H9 (cell line): ENCODE measurements around the gene GDAP1L1. TPM values are rescaled to one million over a fixed set of nuclear protein-coding genes. Genes with fewer than 3 reads are reported as not detected.

ENCODE experiments used
- DNase-seq: peaks from one replicate; pipeline ENCODE4 v3.0.0-alpha.2; 2017
- H2AFZ ChIP-seq: one replicate; pipeline ENCODE4 v1.6.1; 2013; ENCODE audit warnings: mild to moderate bottlenecking, low read length, control low read depth, moderate library complexity
- H2AK5ac ChIP-seq: 2 replicates; pipeline ENCODE4 v1.6.1; 2013; ENCODE audit warnings: low read length, control low read depth, mixed read lengths; ENCODE audit not compliant: insufficient read length
- H2BK120ac ChIP-seq: one replicate; pipeline ENCODE4 v1.6.1; 2013; ENCODE audit warnings: low read depth, mild to moderate bottlenecking, low read length, control low read depth, inconsistent platforms; ENCODE audit not compliant: poor library complexity, severe bottlenecking
- H2BK12ac ChIP-seq: 2 replicates; pipeline ENCODE4 v1.6.1; 2013; ENCODE audit warnings: low read length, control low read depth, mixed read lengths, low read depth; ENCODE audit not compliant: insufficient read length
- H2BK15ac ChIP-seq: 2 replicates; pipeline ENCODE4 v1.6.1; 2013; ENCODE audit warnings: low read depth, low read length, control low read depth
- H2BK20ac ChIP-seq: one replicate; pipeline ENCODE4 v1.6.1; 2013; ENCODE audit warnings: low read depth, mild to moderate bottlenecking, low read length, control low read depth, inconsistent platforms; ENCODE audit not compliant: poor library complexity, severe bottlenecking
- H2BK5ac ChIP-seq: 2 replicates; pipeline ENCODE4 v1.6.1; 2013; ENCODE audit warnings: low read length, control low read depth, mixed read lengths; ENCODE audit not compliant: insufficient read length
- H3K14ac ChIP-seq: 2 replicates; pipeline ENCODE4 v1.6.1; 2013; ENCODE audit warnings: low read length, control low read depth; ENCODE audit not compliant: insufficient read depth
- H3K18ac ChIP-seq: 2 replicates; pipeline ENCODE4 v1.6.1; 2013; ENCODE audit warnings: low read depth, mild to moderate bottlenecking, mixed read lengths, low read length, control low read depth; ENCODE audit not compliant: insufficient read length
- H3K23ac ChIP-seq: 2 replicates; pipeline ENCODE4 v1.6.1; 2013; ENCODE audit warnings: low read length, control low read depth, mixed read lengths, low read depth; ENCODE audit not compliant: insufficient read length
- H3K23me2 ChIP-seq: 2 replicates; pipeline ENCODE4 v1.6.1; 2013; ENCODE audit warnings: low read depth, mild to moderate bottlenecking, mixed read lengths, low read length, control low read depth; ENCODE audit not compliant: insufficient read length, poor library complexity, severe bottlenecking
- H3K27ac ChIP-seq: 2 replicates; pipeline ENCODE4 v1.5.1; 2013; ENCODE audit warnings: low read length, control low read depth, mixed read lengths, low read depth; ENCODE audit not compliant: insufficient read length
- H3K27me3 ChIP-seq: 2 replicates; pipeline ENCODE4 v1.6.1; 2013; ENCODE audit warnings: low read length, control low read depth, inconsistent platforms; ENCODE audit not compliant: insufficient read depth
- H3K4ac ChIP-seq: 2 replicates; pipeline ENCODE4 v1.6.1; 2013; ENCODE audit warnings: low read depth, mild to moderate bottlenecking, control low read depth, inconsistent platforms, low read length, moderate library complexity
- H3K4me1 ChIP-seq: 2 replicates; pipeline ENCODE4 v1.6.1; 2013; ENCODE audit warnings: low read length, control low read depth, inconsistent platforms; ENCODE audit not compliant: insufficient read depth
- H3K4me2 ChIP-seq: 2 replicates; pipeline ENCODE4 v1.6.1; 2013; ENCODE audit warnings: low read length, control low read depth, mixed read lengths; ENCODE audit not compliant: insufficient read length, insufficient read depth
- H3K56ac ChIP-seq: 2 replicates; pipeline ENCODE4 v1.6.1; 2013; ENCODE audit warnings: low read depth, mild to moderate bottlenecking, mixed read lengths, low read length, control low read depth; ENCODE audit not compliant: insufficient read length
- H3K79me1 ChIP-seq: 2 replicates; pipeline ENCODE4 v1.6.1; 2013; ENCODE audit warnings: low read depth, mild to moderate bottlenecking, moderate library complexity, low read length, control low read depth, inconsistent platforms; ENCODE audit not compliant: insufficient read depth, poor library complexity, severe bottlenecking
- H3K79me2 ChIP-seq: 2 replicates; pipeline ENCODE4 v1.6.1; 2013; ENCODE audit warnings: low read length, control low read depth, inconsistent platforms; ENCODE audit not compliant: insufficient read depth
- H3K9ac ChIP-seq: 2 replicates; pipeline ENCODE4 v1.6.1; 2013; ENCODE audit warnings: low read length, control low read depth, mixed read lengths; ENCODE audit not compliant: insufficient read length; ENCODE audit errors: extremely low read depth
- H3K9me3 ChIP-seq: one replicate; pipeline ENCODE4 v1.6.1; 2013; ENCODE audit warnings: low read depth, low read length, inconsistent platforms; ENCODE audit not compliant: control insufficient read depth
- H3T11ph ChIP-seq: one replicate; pipeline ENCODE4 v1.6.1; 2013; ENCODE audit warnings: mild to moderate bottlenecking, low read length, control low read depth, inconsistent platforms
- H4K20me1 ChIP-seq: one replicate; pipeline ENCODE4 v1.6.1; 2013; ENCODE audit not compliant: control insufficient read depth, insufficient read length, insufficient read depth
- H4K5ac ChIP-seq: 2 replicates; pipeline ENCODE4 v1.6.1; 2013; ENCODE audit warnings: low read depth, mild to moderate bottlenecking, mixed read lengths, low read length, control low read depth; ENCODE audit not compliant: insufficient read length
- H4K8ac ChIP-seq: replicated peaks from 2 replicates; pipeline ENCODE4 v1.6.1; 2013; ENCODE audit warnings: low read length, control low read depth, mixed read lengths, low read depth; ENCODE audit not compliant: insufficient read length
- H4K91ac ChIP-seq: 2 replicates; pipeline ENCODE4 v1.6.1; 2013; ENCODE audit warnings: low read depth, mild to moderate bottlenecking, moderate library complexity, mixed read lengths, low read length, control low read depth; ENCODE audit not compliant: insufficient read length
- H3K27ac Mint-ChIP-seq, 3 experiments: 2 replicates in 2 of 3; 3 replicates in 1 of 3; pipeline ENCODE4 v1.8.0; 2020 to 2021; ENCODE audit warnings: mixed read lengths in 3 of 3, mild to moderate bottlenecking in 1 of 3, moderate library complexity in 1 of 3
- H3K27me3 Mint-ChIP-seq: 2 replicates; pipeline ENCODE4 v1.8.0; 2021; ENCODE audit warnings: low read depth, mild to moderate bottlenecking, moderate library complexity, mixed read lengths
- H3K36me3 Mint-ChIP-seq, 3 experiments: 2 replicates in 2 of 3; 3 replicates in 1 of 3; pipeline ENCODE4 v1.8.0; 2020 to 2021; ENCODE audit warnings: low read depth in 3 of 3, mixed read lengths in 3 of 3; ENCODE audit not compliant: insufficient read depth in 1 of 3
- H3K4me1 Mint-ChIP-seq, 2 experiments: 2 replicates each; pipeline ENCODE4 v1.8.0; 2020; ENCODE audit warnings: mixed read lengths in 2 of 2
- H3K4me3 Mint-ChIP-seq, 2 experiments: 2 replicates in 1 of 2; 3 replicates in 1 of 2; pipeline ENCODE4 v1.8.0; 2020 to 2021; ENCODE audit warnings: mild to moderate bottlenecking in 2 of 2, mixed read lengths in 2 of 2, moderate library complexity in 1 of 2
- H3K9me3 Mint-ChIP-seq, 2 experiments: 2 replicates in 1 of 2; 3 replicates in 1 of 2; pipeline ENCODE4 v1.8.0; 2020; ENCODE audit warnings: mild to moderate bottlenecking in 2 of 2, mixed read lengths in 2 of 2, moderate library complexity in 1 of 2
- WGBS: extraction: QIAGEN DNeasy Blood & Tissue Kit; methylation state at CpG from one replicate; pipeline ENCODE4 v1.1.7; 2013; ENCODE audit warnings: missing lambda C conversion rate, low lambda C conversion rate, mixed read lengths; ENCODE audit not compliant: insufficient read length; ENCODE audit errors: extremely low coverage; 5-methylcytosine and 5-hydroxymethylcytosine counted together
- total RNA-seq: library from RNA; stranded (reverse); gene quantifications from 2 replicates; pipeline ENCODE4 v1.2.1, GENCODE V29; 2021
- TF ChIP-seq, protein P1 (sequence below): fragments of 200-600 bp; sonication (generic); conservative IDR thresholded peaks from 3 replicates; pipeline ENCODE4 v1.8.0; 2021; ENCODE audit warnings: antibody characterized with exemption, mild to moderate bottlenecking

GDAP1L1 gene
- total RNA-seq, 1 experiment from 2014 or later = 5.9 TPM

DNA sequence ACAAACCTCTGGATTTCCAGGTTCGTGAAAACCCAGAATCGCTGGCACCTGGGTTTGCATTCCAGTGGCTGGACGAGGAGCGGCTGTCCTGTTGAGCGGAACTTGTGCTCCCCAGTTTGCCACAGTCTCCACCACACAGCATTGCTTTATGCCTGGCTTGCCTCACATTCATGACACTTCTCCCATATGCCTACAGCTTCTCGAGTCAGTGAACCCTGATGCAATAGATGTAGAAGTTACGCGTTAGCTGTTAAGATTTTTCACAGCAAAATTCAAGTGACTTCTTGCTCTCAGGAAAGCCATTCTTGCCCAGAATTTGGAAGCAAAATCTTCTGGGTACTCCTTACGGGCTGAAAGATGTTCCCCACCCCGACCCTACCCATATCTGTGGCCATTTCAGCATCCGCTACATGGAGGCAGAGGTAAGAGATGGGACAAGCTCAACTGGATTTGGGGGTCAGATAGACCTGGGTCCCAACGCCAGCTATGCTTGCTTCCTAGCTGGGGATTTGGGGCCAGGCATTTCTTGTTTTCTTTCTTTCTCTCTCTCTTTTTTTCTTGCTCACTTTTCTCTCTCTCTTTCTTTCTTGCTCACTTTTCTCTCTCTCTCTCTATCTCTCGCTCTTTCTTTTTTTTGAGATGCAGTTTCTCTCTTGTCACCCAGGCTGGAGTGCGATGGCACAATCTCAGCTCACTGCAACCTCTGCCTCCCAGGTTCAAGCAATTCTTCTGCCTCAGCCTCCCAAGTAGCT, 12.4 kb upstream of the GDAP1L1 start:
- H3K4me3 Mint-ChIP-seq = no peak overlapping the region
- H3K4me1 Mint-ChIP-seq = peaks cover 12 to 21% of the 10 kb centered on the region in 2 experiments
- H3K27ac Mint-ChIP-seq = peak overlapping the region in 2 of 3 experiments; percentile 25 to 80; a peak in 2 of 7 replicates
- peaks cover 0 to 7% (median 0%) of the 10 kb centered on the region in 3 experiments; a peak in 1 of 7 replicates for H3K36me3 Mint-ChIP-seq
- H4K91ac ChIP-seq = no peak overlapping the region
- H3K18ac ChIP-seq = no peak overlapping the region
- no peak overlapping the region for H2AK5ac ChIP-seq
- no peaks in the 10 kb centered on the region for H3K23me2 ChIP-seq
- H3K4me2 ChIP-seq = no peak overlapping the region
- H3K9ac ChIP-seq = no peak overlapping the region
- H3K9me3 Mint-ChIP-seq = peaks cover 0 to 6% of the 10 kb centered on the region in 2 experiments; a peak in 2 of 5 replicates
- no peak overlapping the region for H2BK5ac ChIP-seq
- no peak overlapping the region for H3T11ph ChIP-seq
- H2BK12ac ChIP-seq = no peak overlapping the region
- no peak overlapping the region for H4K5ac ChIP-seq
- H2BK15ac ChIP-seq = no peak overlapping the region
- H3K23ac ChIP-seq = no peak overlapping the region
- H3K27me3 ChIP-seq = no peaks in the 10 kb centered on the region
- 0 out of 2 replicates have a peak, but pooled peaks cover 4% of the 10 kb centered on the region for H3K4me1 ChIP-seq
- no peak overlapping the region for H3K56ac ChIP-seq
- TF ChIP-seq, protein P1, sequence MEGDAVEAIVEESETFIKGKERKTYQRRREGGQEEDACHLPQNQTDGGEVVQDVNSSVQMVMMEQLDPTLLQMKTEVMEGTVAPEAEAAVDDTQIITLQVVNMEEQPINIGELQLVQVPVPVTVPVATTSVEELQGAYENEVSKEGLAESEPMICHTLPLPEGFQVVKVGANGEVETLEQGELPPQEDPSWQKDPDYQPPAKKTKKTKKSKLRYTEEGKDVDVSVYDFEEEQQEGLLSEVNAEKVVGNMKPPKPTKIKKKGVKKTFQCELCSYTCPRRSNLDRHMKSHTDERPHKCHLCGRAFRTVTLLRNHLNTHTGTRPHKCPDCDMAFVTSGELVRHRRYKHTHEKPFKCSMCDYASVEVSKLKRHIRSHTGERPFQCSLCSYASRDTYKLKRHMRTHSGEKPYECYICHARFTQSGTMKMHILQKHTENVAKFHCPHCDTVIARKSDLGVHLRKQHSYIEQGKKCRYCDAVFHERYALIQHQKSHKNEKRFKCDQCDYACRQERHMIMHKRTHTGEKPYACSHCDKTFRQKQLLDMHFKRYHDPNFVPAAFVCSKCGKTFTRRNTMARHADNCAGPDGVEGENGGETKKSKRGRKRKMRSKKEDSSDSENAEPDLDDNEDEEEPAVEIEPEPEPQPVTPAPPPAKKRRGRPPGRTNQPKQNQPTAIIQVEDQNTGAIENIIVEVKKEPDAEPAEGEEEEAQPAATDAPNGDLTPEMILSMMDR = no peak
- no peaks in the 10 kb centered on the region for H3K79me1 ChIP-seq
- no peak overlapping the region for H2BK20ac ChIP-seq
- DNase-seq = no peak
- no peak overlapping the region for H3K4ac ChIP-seq
- H4K20me1 ChIP-seq = no peaks in the 10 kb centered on the region
- H3K14ac ChIP-seq = no peak overlapping the region
- WGBS = no CpG with 5 or more reads among the region's 14 CpGs
- no peak overlapping the region for H3K27ac ChIP-seq
- H3K79me2 ChIP-seq = no peaks in the 10 kb centered on the region
- H2AFZ ChIP-seq = no peak overlapping the region
- H3K27me3 Mint-ChIP-seq = no peaks in the 10 kb centered on the region; the same call in 1 of the 2 replicates
- H4K8ac ChIP-seq = no peak overlapping the region
- H2BK120ac ChIP-seq = no peak overlapping the region
- H3K9me3 ChIP-seq = no peaks in the 10 kb centered on the region
